Mononuclear cell (primary cell): ENCODE data around the gene UBE4B. TPM values are rescaled to one million over a fixed set of nuclear protein-coding genes. Genes with fewer than 3 reads are reported as not detected.
"Not testable (repeated sequence)": the region's sequence is repeated elsewhere in the genome, so short reads cannot be mapped to it uniquely, and the experiment has no call there.

ENCODE experiments used
- H3K27me3 ChIP-seq: 2 replicates; pipeline ENCODE4 v1.6.0; 2011; ENCODE audit warnings: low read length, control low read depth; ENCODE audit not compliant: insufficient read depth
- H3K4me1 ChIP-seq: 2 replicates; pipeline ENCODE4 v1.5.1; 2011; ENCODE audit warnings: mild to moderate bottlenecking, low read length, control low read depth; ENCODE audit not compliant: insufficient read depth
- H3K4me3 ChIP-seq: 2 replicates; pipeline ENCODE4 v1.5.1; 2011; ENCODE audit warnings: mild to moderate bottlenecking, low read length, moderate library complexity
- H3K9me3 ChIP-seq: 2 replicates; pipeline ENCODE4 v1.5.1; 2011; ENCODE audit warnings: low read depth, mild to moderate bottlenecking, control low read depth, low read length
- total RNA-seq: library from RNA; depleted of rRNA; stranded (reverse); fragments of >200 nt; gene quantifications from one replicate; pipeline ENCODE4 v1.2.3, GENCODE V29; 2012

The UBE4B gene
- total RNA-seq, 1 donor = 26.7 TPM

- H3K4me1 ChIP-seq = peaks cover 15% of the 10 kb centered on the region
- H3K4me3 ChIP-seq, H3K27me3 ChIP-seq, H3K9me3 ChIP-seq: not testable (repeated sequence)
Observed at GRCh38 chr1:10020678-10021077, 12.1 kb upstream of the UBE4B start.

- H3K9me3 ChIP-seq, H3K27me3 ChIP-seq, H3K4me3 ChIP-seq: not testable (repeated sequence)
- H3K4me1 ChIP-seq = peaks cover 15% of the 10 kb centered on the region
Observed at GRCh38 chr1:10021992-10022391, 10.8 kb upstream of the UBE4B start.

- H3K9me3 ChIP-seq = no peaks in the 10 kb centered on the region
- no peak overlapping the region for H3K4me3 ChIP-seq
- H3K27me3 ChIP-seq = no peaks in the 10 kb centered on the region
- peaks cover 19% of the 10 kb centered on the region for H3K4me1 ChIP-seq
Observed at GRCh38 chr1:10022656-10023055, 10.1 kb upstream of the UBE4B start.

- Histone ChIP-seq H3K4me1 (peaks cover 21% of the 10 kb centered on the region), H3K27me3 (no peaks in the 10 kb centered on the region), H3K9me3 (no peaks in the 10 kb centered on the region), H3K4me3 (no peak overlapping the region)
Observed at GRCh38 chr1:10025354-10025753, 7.4 kb upstream of the UBE4B start.

- H3K27me3 ChIP-seq = no peaks in the 10 kb centered on the region
- H3K9me3 ChIP-seq = no peaks in the 10 kb centered on the region
- peaks cover 20% of the 10 kb centered on the region for H3K4me1 ChIP-seq
- no peak overlapping the region for H3K4me3 ChIP-seq
Observed at GRCh38 chr1:10027027-10027426, 5.7 kb upstream of the UBE4B start.

- not testable (repeated sequence) for H3K9me3 ChIP-seq, H3K4me3 ChIP-seq, H3K27me3 ChIP-seq
- peaks cover 22% of the 10 kb centered on the region for H3K4me1 ChIP-seq
Observed at GRCh38 chr1:10028956-10029500, 3.7 kb upstream of the UBE4B start.

GRCh38 chr1:10031461-10031860, 1.3 kb upstream of the UBE4B start:
- Histone ChIP-seq H3K9me3 (no peaks in the 10 kb centered on the region), H3K27me3 (no peaks in the 10 kb centered on the region), H3K4me3 (no peak overlapping the region), H3K4me1 (peaks cover 30% of the 10 kb centered on the region)

GRCh38 chr1:10033359-10033845, 644 bp downstream of the UBE4B start:
- Histone ChIP-seq H3K27me3 (no peaks in the 10 kb centered on the region), H3K9me3 (no peaks in the 10 kb centered on the region), H3K4me1 (peaks cover 23% of the 10 kb centered on the region), H3K4me3 (peak overlapping the region; percentile 89)

GRCh38 chr1:10042746-10043145, 10.0 kb downstream of the UBE4B start:
- H3K4me1 ChIP-seq = peaks cover 5% of the 10 kb centered on the region
- H3K4me3 ChIP-seq = no peak overlapping the region
- H3K27me3 ChIP-seq = no peaks in the 10 kb centered on the region
- H3K9me3 ChIP-seq = no peaks in the 10 kb centered on the region

- Histone ChIP-seq H3K27me3 (no peaks in the 10 kb centered on the region), H3K9me3 (no peaks in the 10 kb centered on the region), H3K4me3 (no peak overlapping the region), H3K4me1 (peaks cover 5% of the 10 kb centered on the region)
Observed at GRCh38 chr1:10045480-10046355, 13.0 kb downstream of the UBE4B start.

- H3K4me3 ChIP-seq = no peak overlapping the region
- peaks cover 5% of the 10 kb centered on the region for H3K4me1 ChIP-seq
- no peaks in the 10 kb centered on the region for H3K27me3 ChIP-seq
- H3K9me3 ChIP-seq = no peaks in the 10 kb centered on the region
Observed at GRCh38 chr1:10046356-10047085, 13.8 kb downstream of the UBE4B start.

GRCh38 chr1:10048601-10049000, 15.8 kb downstream of the UBE4B start:
- H3K9me3 ChIP-seq = no peaks in the 10 kb centered on the region
- H3K27me3 ChIP-seq = no peaks in the 10 kb centered on the region
- peaks cover 5% of the 10 kb centered on the region for H3K4me1 ChIP-seq
- H3K4me3 ChIP-seq = no peak overlapping the region

- H3K4me3 ChIP-seq = no peak overlapping the region
- peaks cover 10% of the 10 kb centered on the region for H3K4me1 ChIP-seq
- no peaks in the 10 kb centered on the region for H3K27me3 ChIP-seq
- no peaks in the 10 kb centered on the region for H3K9me3 ChIP-seq
Observed at GRCh38 chr1:10050611-10051010, 17.9 kb downstream of the UBE4B start.

GRCh38 chr1:10051656-10052055, 18.9 kb downstream of the UBE4B start:
- H3K27me3 ChIP-seq = no peaks in the 10 kb centered on the region
- H3K9me3 ChIP-seq = no peaks in the 10 kb centered on the region
- peaks cover 16% of the 10 kb centered on the region for H3K4me1 ChIP-seq
- H3K4me3 ChIP-seq = no peak overlapping the region

GRCh38 chr1:10052347-10052746, 19.6 kb downstream of the UBE4B start:
- no peaks in the 10 kb centered on the region for H3K9me3 ChIP-seq
- peaks cover 19% of the 10 kb centered on the region for H3K4me1 ChIP-seq
- H3K27me3 ChIP-seq = no peaks in the 10 kb centered on the region
- H3K4me3 ChIP-seq = no peak overlapping the region
